CD14-positive monocyte (primary cell): ENCODE results near the gene SEMA6D. TPM values are rescaled to one million over a fixed set of nuclear protein-coding genes. Genes with fewer than 3 reads are reported as not detected.

Source experiments
- DNase-seq, 3 donors: peaks; one replicate each; pipeline ENCODE4 v3.0.0-alpha.2; 2011 to 2022
- H2AFZ ChIP-seq: 2 replicates; pipeline ENCODE4 v1.6.0; 2012; ENCODE audit warnings: mild to moderate bottlenecking, low read depth, low read length, inconsistent platforms; ENCODE audit not compliant: insufficient read depth, poor library complexity, severe bottlenecking
- H3K27ac ChIP-seq, 2 donors: 1 replicate in 1 of 2; 2 replicates in 1 of 2; pipeline ENCODE4 v1.5.1; 2012 to 2013; ENCODE audit warnings: low read length in 2 of 2, control low read depth in 1 of 2, inconsistent platforms in 1 of 2, low read depth in 1 of 2, mild to moderate bottlenecking in 1 of 2
- H3K27me3 ChIP-seq, 2 donors: one replicate each; pipeline versions ENCODE4 v1.6.0 to v1.6.1; 2011 to 2013; ENCODE audit warnings: low read length in 2 of 2; ENCODE audit not compliant: control insufficient read depth in 2 of 2, insufficient read depth in 2 of 2
- H3K36me3 ChIP-seq, 2 donors: replicated peaks in 1 of 2; 1 replicate in 1 of 2; 2 replicates in 1 of 2; pipeline versions ENCODE4 v1.5.1 to v1.6.1; 2012 to 2013; ENCODE audit warnings: low read length in 2 of 2, control low read depth in 1 of 2, inconsistent platforms in 1 of 2, mild to moderate bottlenecking in 1 of 2; ENCODE audit not compliant: insufficient read depth in 2 of 2, control insufficient read depth in 1 of 2
- H3K4me1 ChIP-seq, 2 donors: 1 replicate in 1 of 2; 2 replicates in 1 of 2; pipeline versions ENCODE4 v1.5.1 to v1.6.1; 2012 to 2013; ENCODE audit warnings: low read length in 2 of 2, control low read depth in 1 of 2, inconsistent platforms in 1 of 2, mild to moderate bottlenecking in 1 of 2, moderate library complexity in 1 of 2; ENCODE audit not compliant: insufficient read depth in 2 of 2, control insufficient read depth in 1 of 2
- H3K4me2 ChIP-seq: replicated peaks from 2 replicates; pipeline ENCODE3; 2012; ENCODE audit warnings: low read length, moderate library complexity, mild to moderate bottlenecking; ENCODE audit not compliant: poor library complexity, severe bottlenecking; ENCODE audit errors: extremely low read depth
- H3K4me3 ChIP-seq, 3 experiments: fragments of 200-600 bp in 1 of 3; sonication (generic) in 1 of 3; replicated peaks in 1 of 3; 1 replicate in 2 of 3; 2 replicates in 1 of 3; pipeline ENCODE4 v1.5.1; 2011 to 2013; ENCODE audit warnings: low read length in 3 of 3, mild to moderate bottlenecking in 3 of 3, control low read depth in 2 of 3, low read depth in 2 of 3, inconsistent platforms in 1 of 3, moderate library complexity in 1 of 3
- H3K79me2 ChIP-seq: 2 replicates; pipeline ENCODE4 v1.6.0; 2012; ENCODE audit warnings: mild to moderate bottlenecking, control low read depth, inconsistent platforms, low read length, moderate library complexity; ENCODE audit not compliant: insufficient read depth
- H3K9ac ChIP-seq: 2 replicates; pipeline ENCODE4 v1.6.0; 2017; ENCODE audit warnings: low read length, mild to moderate bottlenecking; ENCODE audit not compliant: insufficient read depth, poor library complexity, severe bottlenecking
- H3K9me3 ChIP-seq, 2 donors: replicated peaks in 1 of 2; 1 replicate in 1 of 2; 2 replicates in 1 of 2; pipeline versions ENCODE4 v1.5.1 to v1.6.1; 2012 to 2013; ENCODE audit warnings: low read length in 2 of 2, control low read depth in 1 of 2; ENCODE audit not compliant: control insufficient read depth in 1 of 2, insufficient read depth in 1 of 2
- H4K20me1 ChIP-seq: 2 replicates; pipeline ENCODE4 v1.6.0; 2012; ENCODE audit warnings: mild to moderate bottlenecking, low read length, control low read depth, moderate library complexity; ENCODE audit not compliant: insufficient read depth
- H3K27ac Mint-ChIP-seq, 7 donors: one replicate each; pipeline ENCODE4 v1.8.0; 2020; ENCODE audit warnings: mild to moderate bottlenecking in 7 of 7, mixed read lengths in 7 of 7, moderate library complexity in 6 of 7, inconsistent platforms in 2 of 7
- H3K27me3 Mint-ChIP-seq, 3 donors: one replicate each; pipeline ENCODE4 v1.8.0; 2021 to 2022; ENCODE audit warnings: low read depth in 3 of 3, mild to moderate bottlenecking in 3 of 3, mixed read lengths in 3 of 3, moderate library complexity in 3 of 3, inconsistent platforms in 1 of 3
- H3K36me3 Mint-ChIP-seq, 2 donors: one replicate each; pipeline ENCODE4 v1.8.0; 2020; ENCODE audit warnings: mixed read lengths in 2 of 2, inconsistent platforms in 1 of 2, mild to moderate bottlenecking in 1 of 2
- H3K4me1 Mint-ChIP-seq: one replicate; pipeline ENCODE4 v1.8.0; 2020; ENCODE audit warnings: mild to moderate bottlenecking, mixed read lengths
- H3K4me3 Mint-ChIP-seq, 2 donors: one replicate each; pipeline ENCODE4 v1.8.0; 2020; ENCODE audit warnings: mild to moderate bottlenecking in 2 of 2, mixed read lengths in 2 of 2, moderate library complexity in 1 of 2
- H3K9me3 Mint-ChIP-seq, 7 donors: one replicate each; pipeline ENCODE4 v1.8.0; 2020 to 2022; ENCODE audit warnings: mixed read lengths in 7 of 7, mild to moderate bottlenecking in 6 of 7, moderate library complexity in 6 of 7, inconsistent platforms in 2 of 7
- CTCF ChIP-seq: fragments of 200-600 bp; IDR thresholded peaks from one replicate; pipeline ENCODE4 v1.8.0; 2022; ENCODE audit warnings: antibody characterized with exemption, mild to moderate bottlenecking
- WGBS: methylation state at CpG from one replicate; pipeline ENCODE4 v1.1.5; 2013; ENCODE audit warnings: missing lambda C conversion rate; ENCODE audit not compliant: insufficient coverage; 5-methylcytosine and 5-hydroxymethylcytosine counted together
- intact Hi-C, 2 donors: fragments of 100-400 bp; cut with micrococcal nuclease; formaldehyde crosslinking; loops; one replicate each; pipeline versions ENCODE4 v1.15.0 to v1.15.1; 2023
- polyA plus RNA-seq, 3 donors: library from polyadenylated mRNA; depleted of rRNA in 1 of 3; unstranded in 2 of 3; stranded (reverse) in 1 of 3; fragments of 300-500 nt in 2 of 3; fragments of >200 nt in 1 of 3; fragmentation: Illumina TruSeq in 2 of 3; gene quantifications; 1 replicate in 2 of 3; 2 replicates in 1 of 3; pipeline ENCODE4 v1.2.3, GENCODE V29; 2012 to 2021

Gene SEMA6D
- polyA plus RNA-seq, 3 donors = not detected

- Histone ChIP-seq H3K27ac (no peak overlapping the region), H3K9ac (no peak overlapping the region), H3K36me3 (no peaks in the 10 kb centered on the region), H3K4me1 (no peaks in the 10 kb centered on the region), H3K4me3 (no peak overlapping the region), H3K9me3 (no peaks in the 10 kb centered on the region), H2AFZ (no peak overlapping the region), H3K4me2 (no peak overlapping the region), H3K79me2 (no peaks in the 10 kb centered on the region), H4K20me1 (no peaks in the 10 kb centered on the region), H3K27me3 (no peaks in the 10 kb centered on the region)
- no peak for DNase-seq
- intact Hi-C loops = no loop called here
- Mint-ChIP-seq H3K27me3 (peaks cover 0 to 4% (median 4%) of the 10 kb centered on the region in 3 donors), H3K36me3 (no peaks in the 10 kb centered on the region), H3K4me1 (no peaks in the 10 kb centered on the region), H3K27ac (no peak overlapping the region), H3K4me3 (no peak overlapping the region), H3K9me3 (peaks cover 0 to 2% (median 0%) of the 10 kb centered on the region in 7 donors)
- TF ChIP-seq CTCF = no peak
- WGBS = 88% methylated on average over 1 of the region's 2 CpGs
Measured at GRCh38 chr15:47803767-47804166, 86.5 kb downstream of the SEMA6D start.

GRCh38 chr15:47804733-47805132, 87.4 kb downstream of the SEMA6D start:
- no peaks in the 10 kb centered on the region for H3K9me3 ChIP-seq
- no peak for TF ChIP-seq CTCF
- no peak overlapping the region for H3K9ac ChIP-seq
- intact Hi-C loops = no loop called here
- 100% methylated on average over 4 of the region's 6 CpGs for WGBS
- no peak overlapping the region for H2AFZ ChIP-seq
- H3K4me2 ChIP-seq = no peak overlapping the region
- Mint-ChIP-seq H3K4me1 (no peaks in the 10 kb centered on the region), H3K27ac (no peak overlapping the region), H3K9me3 (peaks cover 0 to under 1% (median 0%) of the 10 kb centered on the region in 7 donors), H3K27me3 (peaks cover 0 to 4% (median 1%) of the 10 kb centered on the region in 3 donors), H3K4me3 (no peak overlapping the region), H3K36me3 (no peaks in the 10 kb centered on the region)
- no peaks in the 10 kb centered on the region for H4K20me1 ChIP-seq
- H3K79me2 ChIP-seq = no peaks in the 10 kb centered on the region
- H3K27ac ChIP-seq = no peak overlapping the region
- H3K36me3 ChIP-seq = no peaks in the 10 kb centered on the region
- H3K27me3 ChIP-seq = no peaks in the 10 kb centered on the region
- H3K4me1 ChIP-seq = no peaks in the 10 kb centered on the region
- H3K4me3 ChIP-seq = no peak overlapping the region
- DNase-seq = no peak
